Mucosa of descending colon (tissue), 3 donors: ENCODE measurements around the gene CAPZA2. TPM values are rescaled to one million over a fixed set of nuclear protein-coding genes. Genes with fewer than 3 reads are reported as not detected.

ENCODE experiments used
- ATAC-seq: fragments of 200-7000 bp; cut with Tn5 transposase; one replicate; pipeline ENCODE4 v1.9.1; 2020; ENCODE audit warnings: mild to moderate bottlenecking, moderate library complexity
- DNase-seq, 3 donors: peaks; one replicate each; pipeline ENCODE4 v3.0.0-alpha.2; 2020
- H3K36me3 ChIP-seq: fragments of 200-600 bp; one replicate; pipeline ENCODE4 v1.8.0; 2021; ENCODE audit warnings: low read depth, mild to moderate bottlenecking
- H3K4me1 ChIP-seq: fragments of 200-600 bp; one replicate; pipeline ENCODE4 v1.8.0; 2021; ENCODE audit warnings: low read depth, mild to moderate bottlenecking
- H3K4me3 ChIP-seq: fragments of 200-600 bp; one replicate; pipeline ENCODE4 v1.8.0; 2021; ENCODE audit warnings: mild to moderate bottlenecking
- H3K9me3 ChIP-seq: fragments of 200-600 bp; one replicate; pipeline ENCODE4 v1.8.0; 2021; ENCODE audit warnings: mild to moderate bottlenecking
- intact Hi-C, 2 donors: fragments of 100-400 bp; cut with DNase I in 1 of 2; cut with micrococcal nuclease in 1 of 2; formaldehyde crosslinking; loops; one replicate each; pipeline versions ENCODE4 v1.11.0 to v1.11.1; 2022; cut with DNase I, micrococcal nuclease
- total RNA-seq, 3 donors: library from RNA; stranded (reverse); fragmentation: NEBNext Ultra II Directional in 2 of 3; extraction: Animal tissue kit (Norgen Biotek cat#: 25700) in 2 of 3; gene quantifications; one replicate each; pipeline versions ENCODE4 v1.2.1 to v1.2.4, GENCODE V29; 2021 to 2023
- TF ChIP-seq, protein P1 (sequence below): fragments of 200-600 bp; IDR thresholded peaks from one replicate; pipeline ENCODE4 v1.8.0; 2022; ENCODE audit warnings: antibody characterized with exemption, mild to moderate bottlenecking
- donor health status: DM: no; HTN: no; CAD: no; lungs with moderate emphysema.
- donor health status: DM: no; HTN: no; CAD: no.
- donor health status: DM: no; HTN: yes; CAD: no.

Gene CAPZA2
- total RNA-seq, 3 donors from 2014 or later, result 161 to 303 (median 221) TPM

DNA sequence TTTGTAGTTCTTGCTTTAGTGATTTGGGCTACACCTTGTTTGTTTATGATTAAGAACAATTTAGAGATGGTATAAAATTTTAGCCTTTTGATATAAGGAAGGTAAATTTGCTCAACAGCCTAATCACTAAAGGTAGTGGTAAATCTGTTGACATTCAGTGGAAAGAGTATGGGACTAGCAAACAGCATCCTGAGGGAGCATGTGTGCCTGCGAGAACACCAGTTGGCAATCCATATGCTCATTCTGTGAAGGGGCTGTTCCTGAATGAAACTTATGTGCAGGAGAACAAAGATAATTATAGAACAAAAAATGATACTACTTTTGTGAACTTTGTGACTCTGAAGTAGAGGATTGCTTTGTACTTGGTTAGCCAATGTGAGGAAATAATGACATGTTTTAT is 44.0 kb downstream of the CAPZA2 start:
- intact Hi-C loops, result no loop called here

DNA sequence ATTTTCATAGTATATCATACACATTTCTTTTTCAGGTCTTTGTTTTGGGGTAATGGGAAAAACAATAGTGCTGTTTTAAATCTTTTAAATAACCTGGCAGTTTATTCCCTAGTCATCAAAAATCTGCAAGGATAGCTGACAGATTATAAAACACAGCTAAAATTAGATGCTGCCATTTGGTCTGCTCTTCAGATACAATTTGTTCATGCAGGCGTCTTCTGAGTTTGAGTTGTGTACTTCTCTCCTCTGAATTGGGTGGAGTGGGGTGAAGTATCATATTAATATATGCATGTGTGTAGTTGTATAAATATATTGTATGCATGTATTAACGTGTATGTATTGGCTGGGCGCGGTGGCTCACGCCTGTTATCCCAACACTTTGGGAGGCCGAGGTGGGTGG is 48.0 kb downstream of the CAPZA2 start:
- Histone ChIP-seq H3K36me3 (no peaks in the 10 kb centered on the region), H3K4me1 (no peaks in the 10 kb centered on the region), H3K9me3 (no peaks in the 10 kb centered on the region), H3K4me3 (no peak overlapping the region)
- intact Hi-C loops, result no loop called here
- TF ChIP-seq, protein P1, sequence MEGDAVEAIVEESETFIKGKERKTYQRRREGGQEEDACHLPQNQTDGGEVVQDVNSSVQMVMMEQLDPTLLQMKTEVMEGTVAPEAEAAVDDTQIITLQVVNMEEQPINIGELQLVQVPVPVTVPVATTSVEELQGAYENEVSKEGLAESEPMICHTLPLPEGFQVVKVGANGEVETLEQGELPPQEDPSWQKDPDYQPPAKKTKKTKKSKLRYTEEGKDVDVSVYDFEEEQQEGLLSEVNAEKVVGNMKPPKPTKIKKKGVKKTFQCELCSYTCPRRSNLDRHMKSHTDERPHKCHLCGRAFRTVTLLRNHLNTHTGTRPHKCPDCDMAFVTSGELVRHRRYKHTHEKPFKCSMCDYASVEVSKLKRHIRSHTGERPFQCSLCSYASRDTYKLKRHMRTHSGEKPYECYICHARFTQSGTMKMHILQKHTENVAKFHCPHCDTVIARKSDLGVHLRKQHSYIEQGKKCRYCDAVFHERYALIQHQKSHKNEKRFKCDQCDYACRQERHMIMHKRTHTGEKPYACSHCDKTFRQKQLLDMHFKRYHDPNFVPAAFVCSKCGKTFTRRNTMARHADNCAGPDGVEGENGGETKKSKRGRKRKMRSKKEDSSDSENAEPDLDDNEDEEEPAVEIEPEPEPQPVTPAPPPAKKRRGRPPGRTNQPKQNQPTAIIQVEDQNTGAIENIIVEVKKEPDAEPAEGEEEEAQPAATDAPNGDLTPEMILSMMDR, result no peak
- DNase-seq (no peak), ATAC-seq (no peak)

More for the DNA sequence above, 44.0 kb downstream of the CAPZA2 start:
- Histone ChIP-seq H3K36me3 (no peaks in the 10 kb centered on the region), H3K4me1 (no peaks in the 10 kb centered on the region), H3K9me3 (no peaks in the 10 kb centered on the region), H3K4me3 (no peak overlapping the region)
- DNase-seq (no peak), ATAC-seq (no peak)
- TF ChIP-seq, protein P1, result no peak

DNA sequence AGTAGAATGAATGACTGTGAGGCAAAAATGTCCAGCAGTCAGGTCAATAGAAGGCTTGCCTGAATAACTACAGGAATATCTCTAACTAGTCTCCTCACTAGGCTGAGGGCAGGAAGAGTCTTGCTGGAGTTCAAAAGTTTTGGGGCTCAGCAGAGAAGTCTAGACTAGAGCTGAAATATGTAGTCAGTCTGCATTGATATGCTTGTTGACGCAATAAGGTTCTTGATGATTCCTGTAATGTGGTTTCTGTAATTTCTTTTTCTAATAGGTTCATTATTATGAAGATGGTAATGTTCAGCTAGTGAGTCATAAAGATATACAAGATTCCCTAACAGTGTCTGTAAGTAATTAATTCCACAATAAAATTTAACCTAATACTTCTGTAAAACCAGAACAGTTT is 49.4 kb downstream of the CAPZA2 start:
- intact Hi-C loops, result no loop called here
- Histone ChIP-seq H3K4me1 (no peaks in the 10 kb centered on the region), H3K9me3 (no peaks in the 10 kb centered on the region), H3K4me3 (no peak overlapping the region), H3K36me3 (peaks cover 5% of the 10 kb centered on the region)
- ATAC-seq, result no peak
- no peak for DNase-seq
- TF ChIP-seq, protein P1, result no peak

DNA sequence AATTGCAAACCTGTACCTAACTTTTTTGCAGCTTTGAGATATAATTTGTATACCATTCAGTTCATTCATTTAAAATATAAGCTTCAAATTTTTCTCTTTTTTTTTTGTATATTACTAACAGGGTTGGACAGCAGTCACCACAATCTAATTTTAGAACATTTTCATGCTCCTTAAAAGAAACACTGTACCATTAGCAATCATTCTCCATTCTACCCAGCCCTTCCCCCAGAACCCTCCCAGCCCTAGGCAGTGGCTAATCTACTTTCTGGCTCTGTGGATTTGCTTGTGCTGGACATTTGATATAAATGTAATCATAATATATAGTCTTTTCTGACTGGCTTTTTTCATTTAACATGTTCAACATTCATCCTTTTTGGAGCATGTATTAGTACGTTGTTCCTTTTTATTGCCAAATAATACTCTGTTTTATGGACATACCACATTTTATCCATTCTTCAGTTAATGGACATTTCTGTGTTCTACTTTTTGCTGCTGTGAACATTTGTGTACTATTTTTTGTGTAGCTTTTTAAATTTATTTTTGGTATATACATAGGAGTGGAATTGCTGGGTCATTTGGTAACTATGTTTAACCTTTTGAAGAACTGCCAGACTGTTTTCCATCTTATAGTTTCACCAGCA is 50.0 kb downstream of the CAPZA2 start:
- Histone ChIP-seq H3K4me1 (no peaks in the 10 kb centered on the region), H3K36me3 (peaks cover 7% of the 10 kb centered on the region)
- TF ChIP-seq, protein P1, result no peak

DNA sequence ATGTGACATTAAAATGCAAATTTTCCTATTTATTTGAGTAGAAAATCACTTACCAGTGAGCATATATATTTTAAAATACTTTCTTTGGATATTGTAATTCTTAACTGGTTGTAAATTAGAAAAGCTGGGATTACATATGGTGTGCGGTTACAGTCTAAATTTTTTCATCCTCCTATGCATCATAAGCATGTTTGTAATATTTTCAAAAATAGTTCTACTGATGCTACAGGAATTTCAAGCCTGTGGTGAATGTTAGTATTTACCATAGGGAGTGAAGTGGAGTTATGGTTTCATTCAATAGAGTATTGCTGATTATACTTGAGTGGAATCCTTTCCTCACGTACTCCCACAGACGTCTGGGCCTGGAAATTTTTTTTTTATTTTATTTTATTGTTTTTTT is 56.3 kb downstream of the CAPZA2 start:
- intact Hi-C loops, result no loop called here
- H3K4me1 ChIP-seq, result no peaks in the 10 kb centered on the region
- DNase-seq (no peak), ATAC-seq (no peak)
- TF ChIP-seq, protein P1, result no peak
- H3K4me3 ChIP-seq, result no peak overlapping the region
- peaks cover 7% of the 10 kb centered on the region for H3K36me3 ChIP-seq
- H3K9me3 ChIP-seq, result no peaks in the 10 kb centered on the region

More for the DNA sequence above, 50.0 kb downstream of the CAPZA2 start:
- intact Hi-C loops, result no loop called here
- DNase-seq (no peak), ATAC-seq (no peak)
- H3K9me3 ChIP-seq, result no peaks in the 10 kb centered on the region
- H3K4me3 ChIP-seq, result no peak overlapping the region
